ENCODE measurements around the gene RRP9.
"Not testable (repeated sequence)": the region's sequence is repeated elsewhere in the genome, so short reads cannot be mapped to it uniquely, and the experiment has no call there.

The RRP9 gene

GRCh38 chr3:51941798-51942602, at the start of gene RRP9, which contains the start of gene PARP3:
RRP9 (minus strand) TSS chr3:51941904; CDS start chr3:51941867, 37 bp downstream.
PARP3 (plus strand) TSS chr3:51942363; CDS start chr3:51943356, 993 bp downstream.
- in situ Hi-C loops (cut with MboI; ENCODE audit: low sequenced_read_pairs) = no loop called here

- in situ Hi-C loops (cut with MboI; ENCODE audit: low sequenced_read_pairs) = not testable (repeated sequence)
Observed at GRCh38 chr3:51990501-51990971, 48.8 kb upstream of the RRP9 start.

GRCh38 chr3:51988286-51989146, 46.8 kb upstream of the RRP9 start:
- in situ Hi-C loops (cut with MboI; ENCODE audit: low sequenced_read_pairs) = no loop called here

GRCh38 chr3:51987568-51987967, 45.9 kb upstream of the RRP9 start:
- in situ Hi-C loops (cut with MboI; ENCODE audit: low sequenced_read_pairs) = no loop called here

- in situ Hi-C loops (cut with MboI; ENCODE audit: low sequenced_read_pairs) = no loop called here
Observed at GRCh38 chr3:51986010-51986947, 44.6 kb upstream of the RRP9 start.

GRCh38 chr3:51985063-51985462, 43.4 kb upstream of the RRP9 start:
- in situ Hi-C loops (cut with MboI; ENCODE audit: low sequenced_read_pairs) = no loop called here

GRCh38 chr3:51984269-51984647, 42.6 kb upstream of the RRP9 start:
- in situ Hi-C loops (cut with MboI; ENCODE audit: low sequenced_read_pairs) = no loop called here

- in situ Hi-C loops (cut with MboI; ENCODE audit: low sequenced_read_pairs) = no loop called here
Observed at GRCh38 chr3:51983578-51984268, 42.0 kb upstream of the RRP9 start.

- in situ Hi-C loops (cut with MboI; ENCODE audit: low sequenced_read_pairs) = no loop called here
Observed at GRCh38 chr3:51982838-51983577, 41.3 kb upstream of the RRP9 start, which contains the start of gene ACY1. ACY1 (plus strand) TSS chr3:51983535; CDS start chr3:51984065, 530 bp downstream.

- in situ Hi-C loops (cut with MboI; ENCODE audit: low sequenced_read_pairs) = no loop called here
Observed at GRCh38 chr3:51982352-51982837, 40.7 kb upstream of the RRP9 start.

- in situ Hi-C loops (cut with MboI; ENCODE audit: low sequenced_read_pairs) = no loop called here
Observed at GRCh38 chr3:51980253-51980652, 38.5 kb upstream of the RRP9 start.

GRCh38 chr3:51978143-51978502, 36.4 kb upstream of the RRP9 start:
- in situ Hi-C loops (cut with MboI; ENCODE audit: low sequenced_read_pairs) = no loop called here

GRCh38 chr3:51977446-51978142, 35.9 kb upstream of the RRP9 start:
- in situ Hi-C loops (cut with MboI; ENCODE audit: low sequenced_read_pairs) = no loop called here

- in situ Hi-C loops (cut with MboI; ENCODE audit: low sequenced_read_pairs) = no loop called here
Observed at GRCh38 chr3:51975852-51976549, 34.3 kb upstream of the RRP9 start.

- in situ Hi-C loops (cut with MboI; ENCODE audit: low sequenced_read_pairs) = no loop called here
Observed at GRCh38 chr3:51974963-51975851, 33.5 kb upstream of the RRP9 start, which contains the start of gene ABHD14A. ABHD14A (plus strand) TSS chr3:51975064; CDS start chr3:51975136, 72 bp downstream.

- in situ Hi-C loops (cut with MboI; ENCODE audit: low sequenced_read_pairs) = no loop called here
Observed at GRCh38 chr3:51974277-51974962, 32.7 kb upstream of the RRP9 start.
